Measurements from ENCODE around the gene PTGER1.

DNA sequence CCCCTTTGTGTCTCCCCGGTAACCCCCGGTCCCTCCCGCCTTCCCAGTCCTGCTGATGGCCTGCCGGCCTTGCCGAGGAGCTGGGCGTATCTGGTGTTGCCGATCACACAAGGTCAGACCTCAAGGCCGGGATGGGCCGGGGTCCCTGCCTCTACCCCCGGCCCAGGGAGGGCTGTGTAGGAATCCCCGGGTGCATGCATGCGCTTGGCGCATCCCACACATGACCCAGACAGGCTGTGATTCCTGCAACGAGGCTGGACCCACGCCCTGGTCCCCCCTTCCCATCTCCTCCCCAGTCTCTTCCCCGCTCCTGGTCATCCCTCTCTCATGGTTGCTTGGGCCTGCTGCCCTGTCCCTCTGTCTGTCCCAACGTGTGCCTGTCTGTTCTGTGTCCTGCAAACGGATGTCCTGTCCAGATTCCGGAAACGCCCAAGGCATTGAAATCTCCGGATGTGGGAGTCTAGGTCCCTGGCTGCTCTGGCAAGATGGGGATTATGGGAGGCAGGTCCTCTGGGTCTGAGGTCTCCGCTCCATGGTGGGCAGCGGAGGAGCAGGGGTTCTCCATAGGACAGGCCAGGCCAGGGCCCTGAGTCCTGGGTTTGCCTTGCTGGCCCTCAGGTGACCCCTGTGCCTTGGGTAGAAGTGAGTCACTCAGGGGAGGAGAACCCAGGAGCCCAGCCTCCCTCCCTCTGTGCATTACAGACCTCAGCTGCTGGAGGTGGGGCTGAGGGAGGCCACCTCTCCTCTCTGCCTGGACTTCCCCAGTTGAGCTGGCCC lies 40.4 kb downstream of the PTGER1 start:
- no peak for TF ChIP-seq POLR2A (IDR thresholded peaks at IDR 0.05)
- TF ChIP-seq, protein P1, sequence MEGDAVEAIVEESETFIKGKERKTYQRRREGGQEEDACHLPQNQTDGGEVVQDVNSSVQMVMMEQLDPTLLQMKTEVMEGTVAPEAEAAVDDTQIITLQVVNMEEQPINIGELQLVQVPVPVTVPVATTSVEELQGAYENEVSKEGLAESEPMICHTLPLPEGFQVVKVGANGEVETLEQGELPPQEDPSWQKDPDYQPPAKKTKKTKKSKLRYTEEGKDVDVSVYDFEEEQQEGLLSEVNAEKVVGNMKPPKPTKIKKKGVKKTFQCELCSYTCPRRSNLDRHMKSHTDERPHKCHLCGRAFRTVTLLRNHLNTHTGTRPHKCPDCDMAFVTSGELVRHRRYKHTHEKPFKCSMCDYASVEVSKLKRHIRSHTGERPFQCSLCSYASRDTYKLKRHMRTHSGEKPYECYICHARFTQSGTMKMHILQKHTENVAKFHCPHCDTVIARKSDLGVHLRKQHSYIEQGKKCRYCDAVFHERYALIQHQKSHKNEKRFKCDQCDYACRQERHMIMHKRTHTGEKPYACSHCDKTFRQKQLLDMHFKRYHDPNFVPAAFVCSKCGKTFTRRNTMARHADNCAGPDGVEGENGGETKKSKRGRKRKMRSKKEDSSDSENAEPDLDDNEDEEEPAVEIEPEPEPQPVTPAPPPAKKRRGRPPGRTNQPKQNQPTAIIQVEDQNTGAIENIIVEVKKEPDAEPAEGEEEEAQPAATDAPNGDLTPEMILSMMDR (IDR thresholded peaks at IDR 0.05): no peak
